Keratinocyte (primary cell): ENCODE results near the gene CCDC149. TPM values are rescaled to one million over a fixed set of nuclear protein-coding genes. Genes with fewer than 3 reads are reported as not detected.

Source experiments
- DNase-seq: peaks from one replicate; pipeline ENCODE4 v3.0.0-alpha.2; 2011; ENCODE audit warnings: low read depth, missing footprints, low spot score
- FAIRE-seq: peaks from 2 replicates; lab custom pipeline; 2011; peaks lifted over from hg19 to GRCh38; lab: Jason Lieb, UNC
- H2AFZ ChIP-seq: 2 replicates; pipeline ENCODE4 v1.6.0; 2012; ENCODE audit warnings: low read length, control low read depth, inconsistent platforms; ENCODE audit not compliant: control insufficient read depth
- H3K27ac ChIP-seq: 2 replicates; pipeline ENCODE4 v1.5.1; 2011; ENCODE audit warnings: low read length; ENCODE audit not compliant: control insufficient read depth, insufficient read depth
- H3K27me3 ChIP-seq: 3 replicates; pipeline ENCODE4 v1.6.0; 2011; ENCODE audit warnings: low read length; ENCODE audit not compliant: control insufficient read depth, insufficient read depth; ENCODE audit errors: extremely low read depth
- H3K36me3 ChIP-seq, 2 experiments: 2 replicates in 1 of 2; 3 replicates in 1 of 2; pipeline ENCODE4 v1.5.1; 2011; ENCODE audit warnings: low read length in 2 of 2, mild to moderate bottlenecking in 1 of 2; ENCODE audit not compliant: control insufficient read depth in 2 of 2, insufficient read depth in 2 of 2; ENCODE audit errors: extremely low read depth in 1 of 2
- H3K4me1 ChIP-seq: 3 replicates; pipeline ENCODE4 v1.5.1; 2011; ENCODE audit warnings: low read length; ENCODE audit not compliant: control insufficient read depth, insufficient read depth; ENCODE audit errors: extremely low read depth
- H3K4me2 ChIP-seq: 3 replicates; pipeline ENCODE4 v1.6.0; 2011; ENCODE audit warnings: low read depth, low read length; ENCODE audit not compliant: control insufficient read depth, insufficient read depth; ENCODE audit errors: extremely low read depth
- H3K4me3 ChIP-seq, 3 experiments: fragments of 200-600 bp in 1 of 3; sonication (generic) in 1 of 3; 2 replicates in 2 of 3; 3 replicates in 1 of 3; pipeline ENCODE4 v1.5.1; 2011 to 2016; ENCODE audit warnings: low read length in 3 of 3, mild to moderate bottlenecking in 3 of 3, control low read depth in 2 of 3, inconsistent platforms in 1 of 3, low read depth in 1 of 3, mixed read lengths in 1 of 3, mixed run types in 1 of 3, moderate library complexity in 1 of 3; ENCODE audit not compliant: control insufficient read depth in 2 of 3, insufficient read depth in 2 of 3; ENCODE audit errors: extremely low read depth in 1 of 3
- H3K79me2 ChIP-seq: 2 replicates; pipeline ENCODE4 v1.6.0; 2012; ENCODE audit warnings: low read length; ENCODE audit not compliant: control insufficient read depth, insufficient read depth
- H3K9ac ChIP-seq: 3 replicates; pipeline ENCODE4 v1.6.0; 2011; ENCODE audit warnings: low read length; ENCODE audit not compliant: control insufficient read depth, insufficient read depth; ENCODE audit errors: extremely low read depth
- H3K9me1 ChIP-seq: 3 replicates; pipeline ENCODE4 v1.6.0; 2011; ENCODE audit warnings: low read length; ENCODE audit not compliant: control insufficient read depth, insufficient read depth; ENCODE audit errors: extremely low read depth
- H3K9me3 ChIP-seq: 2 replicates; pipeline ENCODE4 v1.5.1; 2012; ENCODE audit warnings: low read depth, low read length; ENCODE audit not compliant: control insufficient read depth
- H4K20me1 ChIP-seq: 3 replicates; pipeline ENCODE4 v1.6.0; 2011; ENCODE audit warnings: low read length; ENCODE audit not compliant: control insufficient read depth, insufficient read depth; ENCODE audit errors: extremely low read depth
- CTCF ChIP-seq, 3 experiments: IDR thresholded peaks in 1 of 3; conservative IDR thresholded peaks in 1 of 3; optimal IDR thresholded peaks in 1 of 3; 2 replicates in 2 of 3; 3 replicates in 1 of 3; pipeline versions ENCODE3 to v1.5.1; 2011; ENCODE audit warnings: low read length in 3 of 3, mild to moderate bottlenecking in 3 of 3, moderate library complexity in 2 of 3, control low read depth in 1 of 3, inconsistent platforms in 1 of 3; ENCODE audit not compliant: insufficient read depth in 2 of 3; ENCODE audit errors: extremely low read depth in 1 of 3
- EZH2 ChIP-seq: IDR thresholded peaks from one replicate; pipeline ENCODE4 v1.6.1; 2012; ENCODE audit warnings: inconsistent platforms, mild to moderate bottlenecking, low read length, moderate library complexity
- dilution Hi-C: fragments of 300-500 bp; cut with MboI; formaldehyde crosslinking; loops from one replicate; pipeline ENCODE4 v1.7.0; 2020; ENCODE audit warnings: low sequenced_read_pairs; ENCODE audit not compliant: extremely low pct_ligation_motif_present
- polyA plus RNA-seq, 5 experiments: library from polyadenylated mRNA; depleted of rRNA in 3 of 5; stranded (reverse) in 3 of 5; stranded (forward) in 1 of 5; unstranded in 1 of 5; fragments of >200 nt; gene quantifications; 1 replicate in 1 of 5; 2 replicates in 3 of 5; 3 replicates in 1 of 5; pipeline versions ENCODE4 v1.2.1 to v1.2.3, GENCODE V29; 2011 to 2012; ENCODE audit warnings: missing spikeins in 2 of 5, low read depth in 1 of 5, low replicate concordance in 1 of 5

The CCDC149 gene
- polyA plus RNA-seq, 1 donor (not counting 4 experiments of a cell fraction or from before 2014, with no cell fraction given), result 2.1 TPM

GRCh38 chr4:24933684-24934275, 20.9 kb upstream of the CCDC149 start:
- Histone ChIP-seq H3K27me3 (peaks cover 5% of the 10 kb centered on the region), H3K4me3 (no peak overlapping the region), H3K9me3 (peaks cover 2% of the 10 kb centered on the region), H3K27ac (no peak overlapping the region), H4K20me1 (no peaks in the 10 kb centered on the region), H3K4me1 (no peaks in the 10 kb centered on the region), H2AFZ (no peak overlapping the region), H3K4me2 (no peak overlapping the region), H3K79me2 (no peaks in the 10 kb centered on the region), H3K36me3 (no peaks in the 10 kb centered on the region), H3K9me1 (no peaks in the 10 kb centered on the region), H3K9ac (no peak overlapping the region)
- dilution Hi-C loops, result no loop called here
- TF ChIP-seq CTCF (optimal IDR thresholded peaks at IDR 0.05 in 1 of 3, IDR thresholded peaks at IDR 0.05 in 1 of 3, conservative IDR thresholded peaks at IDR 0.05 in 1 of 3; ENCODE audit: extremely low read depth in 1 of 3, insufficient read depth in 2 of 3, low read length in 3 of 3) (no peak), EZH2 (no peak)
- DNase-seq (no peak), FAIRE-seq (no peak)

GRCh38 chr4:24932515-24933225, 19.8 kb upstream of the CCDC149 start:
- no peaks in the 10 kb centered on the region for H3K9me1 ChIP-seq
- no peaks in the 10 kb centered on the region for H3K79me2 ChIP-seq
- no peak for DNase-seq
- dilution Hi-C loops, result no loop called here
- H3K4me2 ChIP-seq, result no peak overlapping the region
- H3K4me1 ChIP-seq, result no peaks in the 10 kb centered on the region
- FAIRE-seq, result no peak
- H3K9me3 ChIP-seq, result peaks cover 2% of the 10 kb centered on the region
- H3K9ac ChIP-seq, result no peak overlapping the region
- no peaks in the 10 kb centered on the region for H4K20me1 ChIP-seq
- no peak for TF ChIP-seq EZH2
- no peak for TF ChIP-seq CTCF (optimal IDR thresholded peaks at IDR 0.05 in 1 of 3, IDR thresholded peaks at IDR 0.05 in 1 of 3, conservative IDR thresholded peaks at IDR 0.05 in 1 of 3; ENCODE audit: extremely low read depth in 1 of 3, insufficient read depth in 2 of 3, low read length in 3 of 3)
- H3K27ac ChIP-seq, result no peak overlapping the region
- H3K27me3 ChIP-seq, result peaks cover 5% of the 10 kb centered on the region
- no peak overlapping the region for H2AFZ ChIP-seq
- no peak overlapping the region for H3K4me3 ChIP-seq
- no peaks in the 10 kb centered on the region for H3K36me3 ChIP-seq
